WI38 (cell line): Measurements from ENCODE around the gene ANKRD10.

Experiments
- H3K4me3 ChIP-seq: 2 replicates; pipeline ENCODE4 v1.5.1; 2011; ENCODE audit warnings: low read depth, mild to moderate bottlenecking, control low read depth, low read length
- CTCF ChIP-seq: IDR thresholded peaks from 2 replicates; pipeline ENCODE4 v1.5.1; 2012; ENCODE audit warnings: low read depth, mild to moderate bottlenecking, control low read depth, low read length

The ANKRD10 gene

GRCh38 chr13:110923777-110924638 is 9.1 kb upstream of the ANKRD10 start:
- no peak overlapping the region for H3K4me3 ChIP-seq
- no peak for TF ChIP-seq CTCF

GRCh38 chr13:110923086-110923485 is 8.2 kb upstream of the ANKRD10 start:
- no peak for TF ChIP-seq CTCF
- no peak overlapping the region for H3K4me3 ChIP-seq

- H3K4me3 ChIP-seq: no peak overlapping the region
- no peak for TF ChIP-seq CTCF
Measured at GRCh38 chr13:110922506-110922905, 7.6 kb upstream of the ANKRD10 start.

GRCh38 chr13:110921695-110922094 is 6.8 kb upstream of the ANKRD10 start:
- no peak for TF ChIP-seq CTCF

GRCh38 chr13:110921209-110921608 is 6.3 kb upstream of the ANKRD10 start:
- no peak for TF ChIP-seq CTCF
- H3K4me3 ChIP-seq: no peak overlapping the region

More at GRCh38 chr13:110921695-110922094, 6.8 kb upstream of the ANKRD10 start:
- no peak overlapping the region for H3K4me3 ChIP-seq

GRCh38 chr13:110920038-110920437 is 5.2 kb upstream of the ANKRD10 start:
- TF ChIP-seq CTCF: no peak
- no peak overlapping the region for H3K4me3 ChIP-seq

- H3K4me3 ChIP-seq: peak overlapping the region; percentile 76
- TF ChIP-seq CTCF: no peak
Measured at GRCh38 chr13:110916301-110917142, 1.7 kb upstream of the ANKRD10 start.
